OCI-LY1 (cell line): ENCODE data around the gene SLC12A5.

ENCODE experiments used
- H2AFZ ChIP-seq: fragments of 200-600 bp; sonication (generic), shearing (Covaris generic); 2 replicates; pipeline ENCODE4 v1.6.0; 2014; ENCODE audit warnings: antibody characterized with exemption, mild to moderate bottlenecking, low read length
- H3F3A ChIP-seq: fragments of 200-600 bp; sonication (generic), shearing (Covaris generic); 2 replicates; pipeline ENCODE4 v1.6.0; 2014; ENCODE audit warnings: mild to moderate bottlenecking, antibody characterized with exemption, low read length, moderate library complexity; ENCODE audit not compliant: insufficient read depth
- H3K27ac ChIP-seq: fragments of 200-600 bp; sonication (generic); 2 replicates; pipeline ENCODE4 v1.5.1; 2014; ENCODE audit warnings: low read length, mixed run types, mild to moderate bottlenecking, low read depth; ENCODE audit not compliant: poor library complexity, severe bottlenecking
- H3K27me3 ChIP-seq: fragments of 200-600 bp; sonication (generic); 2 replicates; pipeline ENCODE4 v1.6.0; 2014; ENCODE audit warnings: antibody characterized with exemption, mild to moderate bottlenecking, low read length, moderate library complexity; ENCODE audit not compliant: insufficient read depth
- H3K36me3 ChIP-seq: fragments of 200-600 bp; sonication (generic); 2 replicates; pipeline ENCODE4 v1.6.1; 2014; ENCODE audit warnings: mild to moderate bottlenecking, antibody characterized with exemption, low read length, moderate library complexity, mixed read lengths; ENCODE audit not compliant: insufficient read depth
- H3K4me1 ChIP-seq: fragments of 200-600 bp; sonication (generic); 2 replicates; pipeline ENCODE4 v1.5.1; 2014; ENCODE audit warnings: mild to moderate bottlenecking, low read length, moderate library complexity; ENCODE audit not compliant: insufficient read depth, severe bottlenecking
- H3K4me2 ChIP-seq: fragments of 200-600 bp; sonication (generic), shearing (Covaris generic); 2 replicates; pipeline ENCODE4 v1.6.1; 2014; ENCODE audit warnings: low read length
- H3K4me3 ChIP-seq: fragments of 200-600 bp; sonication (generic); 2 replicates; pipeline ENCODE4 v1.5.1; 2014; ENCODE audit warnings: low read length, low read depth, mild to moderate bottlenecking, mixed read lengths; ENCODE audit not compliant: poor library complexity, severe bottlenecking
- H3K79me2 ChIP-seq: fragments of 200-600 bp; shearing (Covaris generic); 2 replicates; pipeline ENCODE4 v1.6.1; 2016; ENCODE audit warnings: mixed run types, low read length, mixed read lengths; ENCODE audit not compliant: insufficient read depth
- H3K9ac ChIP-seq: fragments of 200-600 bp; sonication (generic), shearing (Covaris generic); 2 replicates; pipeline ENCODE4 v1.6.1; 2014; ENCODE audit warnings: mild to moderate bottlenecking, low read length, mixed read lengths
- H3K9me2 ChIP-seq: fragments of 200-600 bp; sonication (generic), shearing (Covaris generic); 2 replicates; pipeline ENCODE4 v1.6.1; 2014; ENCODE audit warnings: low read depth, mild to moderate bottlenecking, low read length, mixed read lengths
- H3K9me3 ChIP-seq: fragments of 200-600 bp; shearing (Covaris generic); 2 replicates; pipeline ENCODE4 v1.6.1; 2014; ENCODE audit warnings: low read length, mixed read lengths
- H4K20me1 ChIP-seq: fragments of 200-600 bp; sonication (generic), shearing (Covaris generic); 2 replicates; pipeline ENCODE4 v1.6.0; 2016; ENCODE audit warnings: mild to moderate bottlenecking, low read length; ENCODE audit not compliant: insufficient read depth
- EZH2 ChIP-seq: fragments of 200-600 bp; sonication (generic), shearing (Covaris generic); IDR thresholded peaks from 2 replicates; pipeline ENCODE4 v1.8.0; 2017; ENCODE audit warnings: borderline replicate concordance, mixed run types, mild to moderate bottlenecking, antibody characterized with exemption, low read length, moderate library complexity, mixed read lengths
- TF ChIP-seq, protein P1 (sequence below): fragments of 200-600 bp; sonication (generic), shearing (Covaris generic); IDR thresholded peaks from 2 replicates; pipeline ENCODE4 v1.5.1; 2017; ENCODE audit warnings: mild to moderate bottlenecking, antibody characterized with exemption, low read length, moderate library complexity, mixed read lengths

The SLC12A5 gene

DNA sequence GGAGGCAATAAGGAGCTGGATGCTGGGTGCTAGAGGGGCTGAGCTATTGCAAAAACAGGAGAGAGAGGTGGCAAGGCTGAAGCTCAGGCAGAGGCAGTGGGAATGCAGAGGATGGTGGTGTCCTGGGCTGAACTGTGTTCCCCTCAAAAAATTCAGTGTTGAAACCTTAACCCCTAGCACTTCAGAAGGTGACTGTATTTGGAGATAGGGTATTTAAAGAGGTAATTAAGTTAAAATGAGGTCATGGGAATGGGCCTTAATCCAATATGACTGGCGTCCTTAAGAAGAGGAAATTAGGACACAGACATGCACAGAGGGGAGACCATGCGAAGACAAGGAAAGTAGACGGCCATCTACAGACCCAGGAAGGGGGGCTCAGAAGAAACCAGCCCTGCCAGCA, 31.8 kb upstream of the SLC12A5 start:
- Histone ChIP-seq H3K27ac (no peak overlapping the region), H3K27me3 (no peaks in the 10 kb centered on the region), H3K79me2 (no peaks in the 10 kb centered on the region), H3F3A (no peaks in the 10 kb centered on the region), H4K20me1 (no peaks in the 10 kb centered on the region), H3K4me2 (no peak overlapping the region), H3K4me1 (no peaks in the 10 kb centered on the region), H3K9me2 (no peaks in the 10 kb centered on the region), H2AFZ (no peak overlapping the region), H3K36me3 (no peaks in the 10 kb centered on the region), H3K9me3 (no peaks in the 10 kb centered on the region), H3K9ac (no peak overlapping the region), H3K4me3 (no peak overlapping the region)
- TF ChIP-seq, protein P1, sequence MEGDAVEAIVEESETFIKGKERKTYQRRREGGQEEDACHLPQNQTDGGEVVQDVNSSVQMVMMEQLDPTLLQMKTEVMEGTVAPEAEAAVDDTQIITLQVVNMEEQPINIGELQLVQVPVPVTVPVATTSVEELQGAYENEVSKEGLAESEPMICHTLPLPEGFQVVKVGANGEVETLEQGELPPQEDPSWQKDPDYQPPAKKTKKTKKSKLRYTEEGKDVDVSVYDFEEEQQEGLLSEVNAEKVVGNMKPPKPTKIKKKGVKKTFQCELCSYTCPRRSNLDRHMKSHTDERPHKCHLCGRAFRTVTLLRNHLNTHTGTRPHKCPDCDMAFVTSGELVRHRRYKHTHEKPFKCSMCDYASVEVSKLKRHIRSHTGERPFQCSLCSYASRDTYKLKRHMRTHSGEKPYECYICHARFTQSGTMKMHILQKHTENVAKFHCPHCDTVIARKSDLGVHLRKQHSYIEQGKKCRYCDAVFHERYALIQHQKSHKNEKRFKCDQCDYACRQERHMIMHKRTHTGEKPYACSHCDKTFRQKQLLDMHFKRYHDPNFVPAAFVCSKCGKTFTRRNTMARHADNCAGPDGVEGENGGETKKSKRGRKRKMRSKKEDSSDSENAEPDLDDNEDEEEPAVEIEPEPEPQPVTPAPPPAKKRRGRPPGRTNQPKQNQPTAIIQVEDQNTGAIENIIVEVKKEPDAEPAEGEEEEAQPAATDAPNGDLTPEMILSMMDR, result no peak
- TF ChIP-seq EZH2, result no peak

DNA sequence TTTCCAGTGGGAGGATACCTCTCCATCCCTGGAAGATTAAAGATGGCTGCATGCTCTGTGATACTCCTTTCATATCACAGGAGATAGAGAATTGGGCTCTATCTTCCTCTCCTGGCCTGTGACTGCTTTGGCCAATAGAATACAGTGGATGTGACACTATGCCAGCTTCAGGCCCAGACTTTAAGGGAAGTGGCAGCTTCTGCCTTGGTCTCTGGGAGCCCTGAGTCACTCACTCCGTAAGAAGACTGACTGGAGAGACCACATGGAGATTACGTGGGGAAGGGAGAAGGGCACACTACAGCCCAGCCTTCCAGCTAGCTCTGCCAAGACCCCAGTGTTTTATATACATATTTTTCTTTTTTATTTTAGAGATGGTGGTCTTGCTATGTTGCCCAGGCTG, 30.7 kb upstream of the SLC12A5 start:
- H3K4me2 ChIP-seq, result no peak overlapping the region
- H4K20me1 ChIP-seq, result no peaks in the 10 kb centered on the region

DNA sequence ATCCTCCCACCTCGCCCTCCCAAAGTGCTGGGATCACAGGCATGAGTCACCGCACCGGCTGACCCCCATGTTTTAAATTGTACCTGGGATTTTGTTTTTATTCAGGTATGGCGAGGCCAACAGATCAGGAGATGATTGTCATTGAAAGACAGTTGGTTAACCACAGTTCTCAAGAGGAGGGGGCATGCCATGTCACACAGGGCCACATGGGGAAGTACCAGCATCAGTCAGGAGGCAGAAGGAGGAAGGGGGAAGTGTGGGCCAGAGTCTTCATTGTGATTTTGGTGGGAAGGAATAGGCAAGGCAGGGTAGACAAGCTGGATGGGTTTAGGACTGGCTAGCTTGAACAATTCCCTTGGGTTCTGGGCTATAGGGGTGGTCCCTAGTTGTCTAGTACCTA, 30.3 kb upstream of the SLC12A5 start:
- H3K4me2 ChIP-seq, result no peak overlapping the region
- no peaks in the 10 kb centered on the region for H3K27me3 ChIP-seq

More for the DNA sequence above, 30.7 kb upstream of the SLC12A5 start:
- no peaks in the 10 kb centered on the region for H3K4me1 ChIP-seq
- H2AFZ ChIP-seq, result no peak overlapping the region
- H3K27ac ChIP-seq, result no peak overlapping the region
- TF ChIP-seq, protein P1, result no peak
- TF ChIP-seq EZH2, result no peak
- H3K79me2 ChIP-seq, result no peaks in the 10 kb centered on the region
- H3K36me3 ChIP-seq, result no peaks in the 10 kb centered on the region
- H3K9me3 ChIP-seq, result no peaks in the 10 kb centered on the region
- no peaks in the 10 kb centered on the region for H3K27me3 ChIP-seq
- H3K4me3 ChIP-seq, result no peak overlapping the region
- H3F3A ChIP-seq, result no peaks in the 10 kb centered on the region
- no peaks in the 10 kb centered on the region for H3K9me2 ChIP-seq
- no peak overlapping the region for H3K9ac ChIP-seq

More for the DNA sequence above, 30.3 kb upstream of the SLC12A5 start:
- Histone ChIP-seq H3K4me1 (no peaks in the 10 kb centered on the region), H3K9ac (no peak overlapping the region), H3K4me3 (no peak overlapping the region), H3K27ac (no peak overlapping the region), H3K9me2 (no peaks in the 10 kb centered on the region), H3K36me3 (no peaks in the 10 kb centered on the region), H3F3A (no peaks in the 10 kb centered on the region), H3K9me3 (no peaks in the 10 kb centered on the region), H4K20me1 (no peaks in the 10 kb centered on the region), H2AFZ (no peak overlapping the region), H3K79me2 (no peaks in the 10 kb centered on the region)
- TF ChIP-seq, protein P1, result no peak
- TF ChIP-seq EZH2, result no peak
